K562 (cell line): ENCODE data around the gene TMED4. TPM values are rescaled to one million over a fixed set of nuclear protein-coding genes. Genes with fewer than 3 reads are reported as not detected.
A peak's percentile ranks its signal among the peaks of the same experiment; 100 is the strongest.

Experiments
- ARID1B ChIP-seq: fragments of 450-650 bp; IDR thresholded peaks from 2 replicates; pipeline ENCODE4 v1.6.1; 2016; ENCODE audit warnings: antibody characterized with exemption, mild to moderate bottlenecking, inconsistent platforms
- BRD9 ChIP-seq: fragments of 450-650 bp; IDR thresholded peaks from 2 replicates; pipeline ENCODE4 v1.6.1; 2018; ENCODE audit warnings: low read depth; ENCODE audit not compliant: partially characterized antibody
- DDX20 ChIP-seq: fragments of 450-650 bp; IDR thresholded peaks from 2 replicates; pipeline ENCODE4 v1.6.1; 2016; ENCODE audit warnings: missing genetic modification characterization, low read depth, mild to moderate bottlenecking, missing compliant biosample characterization, moderate library complexity
- ELF4 ChIP-seq: fragments of 450-650 bp; formaldehyde crosslinking; IDR thresholded peaks from 2 replicates; pipeline ENCODE4 v1.4.0; 2022; ENCODE audit warnings: missing genetic modification characterization
- HMG20A ChIP-seq: fragments of 450-650 bp; formaldehyde crosslinking; conservative IDR thresholded peaks from 2 replicates; pipeline ENCODE4 v1.4.0; 2020; ENCODE audit warnings: mild to moderate bottlenecking, mixed read lengths
- KLF10 ChIP-seq: fragments of 250-450 bp; sonication (Bioruptor Pico); IDR thresholded peaks from 2 replicates; pipeline ENCODE4 v1.6.1; 2021; ENCODE audit warnings: matching md5 sums
- MEIS2 ChIP-seq: fragments of 450-650 bp; IDR thresholded peaks from 2 replicates; pipeline ENCODE4 v1.6.1; 2014; ENCODE audit warnings: mild to moderate bottlenecking; ENCODE audit not compliant: partially characterized antibody
- POLR2AphosphoS5 ChIP-seq: IDR thresholded peaks from 2 replicates; pipeline ENCODE4 v1.6.1; 2011; ENCODE audit warnings: mild to moderate bottlenecking, low read depth, low read length, moderate library complexity; ENCODE audit not compliant: control insufficient read depth, insufficient read depth
- RCOR1 ChIP-seq, 2 experiments: IDR thresholded peaks; 2 replicates each; pipeline ENCODE4 v1.6.1; 2012; ENCODE audit warnings: low read depth in 2 of 2, low read length in 2 of 2, borderline replicate concordance in 1 of 2, improper control_type of control experiment in 1 of 2
- SRF ChIP-seq, 2 experiments: fragments of 250-450, 450-650 bp in 1 of 2; sonication (Bioruptor Pico) in 1 of 2; sonication (generic) in 1 of 2; formaldehyde crosslinking; IDR thresholded peaks; 2 replicates each; pipeline versions ENCODE4 v1.5.0 to v1.5.1; 2020 to 2022; ENCODE audit warnings: mild to moderate bottlenecking in 1 of 2, missing genetic modification reagents in 1 of 2
- SUPT5H ChIP-seq: fragments of 450-650 bp; IDR thresholded peaks from 2 replicates; pipeline ENCODE4 v1.6.1; 2016
- ZNF263 ChIP-seq: sonication (generic); formaldehyde crosslinking; IDR thresholded peaks from 2 replicates; pipeline ENCODE4 v1.8.0; 2022; ENCODE audit warnings: mild to moderate bottlenecking, missing genetic modification reagents, borderline replicate concordance
- ZNF778 ChIP-seq: fragments of 450-650 bp; formaldehyde crosslinking; IDR thresholded peaks from 2 replicates; pipeline ENCODE4 v1.4.0; 2020; ENCODE audit warnings: mild to moderate bottlenecking, moderate library complexity
- polyA plus RNA-seq, 8 experiments: library from polyadenylated mRNA; depleted of rRNA in 4 of 8; stranded (reverse) in 5 of 8; unstranded in 3 of 8; fragments of >200 nt; fragmentation: Nextera tagmentation in 2 of 8; fragmentation: Illumina TruSeq in 1 of 8; extraction: Ambion mirVana in 2 of 8; extraction: Trizol in 1 of 8; gene quantifications; 2 replicates each; pipeline versions ENCODE4 v1.2.1 to v1.2.3, GENCODE V29; 2011 to 2014; ENCODE audit warnings: inconsistent platforms in 1 of 8, missing spikeins in 1 of 8
- total RNA-seq, 7 experiments: library from RNA; depleted of rRNA in 6 of 7; stranded (reverse); fragments of >200 nt in 6 of 7; fragmentation: Illumina TruSeq in 2 of 7; extraction: Trizol in 2 of 7; gene quantifications; 2 replicates each; pipeline versions ENCODE4 v1.2.1 to v1.2.3, GENCODE V29; 2011 to 2021; ENCODE audit warnings: low replicate concordance in 1 of 7
- TF ChIP-seq, protein P1 (sequence below), 2 experiments: fragments of 450-650 bp in 1 of 2; sonication (generic) in 1 of 2; formaldehyde crosslinking in 1 of 2; IDR thresholded peaks; 2 replicates each; pipeline versions ENCODE4 v1.7.1 to v1.9.0; 2016 to 2022; ENCODE audit warnings: inconsistent platforms in 1 of 2, mild to moderate bottlenecking in 1 of 2, missing genetic modification reagents in 1 of 2
- TF ChIP-seq, protein P2 (sequence below): sonication (generic); formaldehyde crosslinking; IDR thresholded peaks from 2 replicates; pipeline ENCODE4 v1.8.0; 2022; ENCODE audit warnings: mild to moderate bottlenecking, missing genetic modification reagents
- TF ChIP-seq, protein P3 (sequence below): fragments of 450-650 bp; IDR thresholded peaks from 2 replicates; pipeline ENCODE4 v1.6.1; 2016; ENCODE audit warnings: antibody characterized with exemption

Gene TMED4
- total and polyA plus RNA-seq, 9 of the 15 experiments (the other 6 are each of a cell fraction or from before 2014, with no cell fraction given): 20.3 to 64.0 (median 42.1) TPM

DNA sequence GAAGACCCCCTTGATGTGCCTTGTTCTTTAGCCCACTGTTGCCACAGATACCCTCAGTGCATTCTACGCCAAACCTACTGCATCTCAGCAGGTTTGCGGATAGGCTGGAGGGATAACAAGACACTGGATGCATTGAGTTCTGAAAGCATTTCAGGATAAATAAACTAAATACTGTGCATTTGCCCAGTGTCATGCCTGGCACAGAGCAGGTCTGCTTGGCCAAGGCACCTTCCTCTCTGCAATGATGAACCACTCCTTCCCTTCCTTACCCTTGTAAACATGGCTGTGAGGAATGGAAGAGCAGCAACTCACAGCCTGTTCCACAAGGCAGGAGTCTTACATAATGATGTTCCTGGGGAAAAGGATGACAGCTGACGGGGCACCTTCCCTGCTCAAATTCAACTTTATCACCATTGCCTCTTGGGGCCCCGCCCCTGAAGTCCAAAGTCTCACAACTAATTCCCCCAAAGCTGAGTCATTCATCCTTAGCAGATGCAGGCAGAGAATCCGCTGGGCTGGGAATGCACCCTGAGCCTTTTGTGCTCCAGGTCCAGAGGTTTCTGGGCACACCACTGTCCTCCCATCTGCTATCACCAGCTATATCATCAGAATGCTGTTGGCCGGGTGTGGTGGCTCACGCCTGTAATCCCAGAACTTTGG, 19.9 kb downstream of the TMED4 start (continued):
- TF ChIP-seq, protein P1, sequence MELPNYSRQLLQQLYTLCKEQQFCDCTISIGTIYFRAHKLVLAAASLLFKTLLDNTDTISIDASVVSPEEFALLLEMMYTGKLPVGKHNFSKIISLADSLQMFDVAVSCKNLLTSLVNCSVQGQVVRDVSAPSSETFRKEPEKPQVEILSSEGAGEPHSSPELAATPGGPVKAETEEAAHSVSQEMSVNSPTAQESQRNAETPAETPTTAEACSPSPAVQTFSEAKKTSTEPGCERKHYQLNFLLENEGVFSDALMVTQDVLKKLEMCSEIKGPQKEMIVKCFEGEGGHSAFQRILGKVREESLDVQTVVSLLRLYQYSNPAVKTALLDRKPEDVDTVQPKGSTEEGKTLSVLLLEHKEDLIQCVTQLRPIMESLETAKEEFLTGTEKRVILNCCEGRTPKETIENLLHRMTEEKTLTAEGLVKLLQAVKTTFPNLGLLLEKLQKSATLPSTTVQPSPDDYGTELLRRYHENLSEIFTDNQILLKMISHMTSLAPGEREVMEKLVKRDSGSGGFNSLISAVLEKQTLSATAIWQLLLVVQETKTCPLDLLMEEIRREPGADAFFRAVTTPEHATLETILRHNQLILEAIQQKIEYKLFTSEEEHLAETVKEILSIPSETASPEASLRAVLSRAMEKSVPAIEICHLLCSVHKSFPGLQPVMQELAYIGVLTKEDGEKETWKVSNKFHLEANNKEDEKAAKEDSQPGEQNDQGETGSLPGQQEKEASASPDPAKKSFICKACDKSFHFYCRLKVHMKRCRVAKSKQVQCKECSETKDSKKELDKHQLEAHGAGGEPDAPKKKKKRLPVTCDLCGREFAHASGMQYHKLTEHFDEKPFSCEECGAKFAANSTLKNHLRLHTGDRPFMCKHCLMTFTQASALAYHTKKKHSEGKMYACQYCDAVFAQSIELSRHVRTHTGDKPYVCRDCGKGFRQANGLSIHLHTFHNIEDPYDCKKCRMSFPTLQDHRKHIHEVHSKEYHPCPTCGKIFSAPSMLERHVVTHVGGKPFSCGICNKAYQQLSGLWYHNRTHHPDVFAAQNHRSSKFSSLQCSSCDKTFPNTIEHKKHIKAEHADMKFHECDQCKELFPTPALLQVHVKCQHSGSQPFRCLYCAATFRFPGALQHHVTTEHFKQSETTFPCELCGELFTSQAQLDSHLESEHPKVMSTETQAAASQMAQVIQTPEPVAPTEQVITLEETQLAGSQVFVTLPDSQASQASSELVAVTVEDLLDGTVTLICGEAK (IDR thresholded peaks at IDR 0.05): 0 out of 2 replicates have a peak, but pooled peaks have one; percentile 42
- TF ChIP-seq, protein P1 (CRISPR knock-in tag; IDR thresholded peaks at IDR 0.05): no peak
- TF ChIP-seq MEIS2: peak; percentile 39
- TF ChIP-seq, protein P2, sequence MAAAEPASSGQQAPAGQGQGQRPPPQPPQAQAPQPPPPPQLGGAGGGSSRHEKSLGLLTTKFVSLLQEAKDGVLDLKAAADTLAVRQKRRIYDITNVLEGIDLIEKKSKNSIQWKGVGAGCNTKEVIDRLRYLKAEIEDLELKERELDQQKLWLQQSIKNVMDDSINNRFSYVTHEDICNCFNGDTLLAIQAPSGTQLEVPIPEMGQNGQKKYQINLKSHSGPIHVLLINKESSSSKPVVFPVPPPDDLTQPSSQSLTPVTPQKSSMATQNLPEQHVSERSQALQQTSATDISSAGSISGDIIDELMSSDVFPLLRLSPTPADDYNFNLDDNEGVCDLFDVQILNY (CRISPR knock-in tag): no peak
- no peak for TF ChIP-seq ZNF263 (CRISPR knock-in tag)
- no peak for TF ChIP-seq BRD9
- TF ChIP-seq ZNF778: no peak
- peak; percentile 72 for TF ChIP-seq ARID1B
- TF ChIP-seq POLR2AphosphoS5: no peak
- TF ChIP-seq HMG20A (CRISPR knock-in tag): no peak
- no peak for TF ChIP-seq ELF4 (CRISPR knock-in tag)
- 0 out of 4 replicates have a peak, but pooled peaks of 1 of the 2 experiments have one; percentile 35 for TF ChIP-seq RCOR1 (IDR thresholded peaks at IDR 0.05; ENCODE audit: borderline replicate concordance in 1 of 2, low read depth in 2 of 2, low read length in 2 of 2)
- no peak for TF ChIP-seq SRF (CRISPR knock-in tag; IDR thresholded peaks at IDR 0.05)
- no peak for TF ChIP-seq DDX20 (tag)
- TF ChIP-seq, protein P3, sequence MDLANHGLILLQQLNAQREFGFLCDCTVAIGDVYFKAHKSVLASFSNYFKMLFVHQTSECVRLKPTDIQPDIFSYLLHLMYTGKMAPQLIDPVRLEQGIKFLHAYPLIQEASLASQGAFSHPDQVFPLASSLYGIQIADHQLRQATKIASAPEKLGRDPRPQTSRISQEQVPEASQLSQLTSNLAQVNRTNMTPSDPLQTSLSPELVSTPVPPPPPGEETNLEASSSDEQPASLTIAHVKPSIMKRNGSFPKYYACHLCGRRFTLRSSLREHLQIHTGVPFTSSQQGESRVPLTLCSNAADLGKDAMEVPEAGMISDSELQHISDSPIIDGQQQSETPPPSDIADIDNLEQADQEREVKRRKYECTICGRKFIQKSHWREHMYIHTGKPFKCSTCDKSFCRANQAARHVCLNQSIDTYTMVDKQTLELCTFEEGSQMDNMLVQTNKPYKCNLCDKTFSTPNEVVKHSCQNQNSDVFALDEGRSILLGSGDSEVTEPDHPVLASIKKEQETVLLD: no peak
- TF ChIP-seq SUPT5H: peak; percentile 35
- TF ChIP-seq KLF10 (CRISPR knock-in tag): no peak
